GM23248 (cell line): ENCODE results near the gene ZNF346. TPM values are rescaled to one million over a fixed set of nuclear protein-coding genes. Genes with fewer than 3 reads are reported as not detected.

ENCODE experiments used
- DNase-seq: peaks from one replicate; pipeline ENCODE4 v3.0.0-alpha.2; 2015
- H2AFZ ChIP-seq: fragments of 200-600 bp; sonication (generic); 2 replicates; pipeline ENCODE4 v1.6.1; 2016; ENCODE audit warnings: antibody characterized with exemption
- H3F3A ChIP-seq: fragments of 200-600 bp; sonication (generic); 2 replicates; pipeline ENCODE4 v1.6.1; 2016; ENCODE audit warnings: mild to moderate bottlenecking, antibody characterized with exemption, mixed run types; ENCODE audit not compliant: insufficient read depth
- H3K27ac ChIP-seq: fragments of 200-600 bp; sonication (generic); 2 replicates; pipeline ENCODE4 v1.5.1; 2016; ENCODE audit warnings: mild to moderate bottlenecking
- H3K27me3 ChIP-seq: fragments of 200-600 bp; sonication (generic); replicated peaks from 2 replicates; pipeline ENCODE4 v1.6.1; 2016; ENCODE audit warnings: mild to moderate bottlenecking; ENCODE audit not compliant: insufficient read depth
- H3K36me3 ChIP-seq: fragments of 200-600 bp; sonication (generic); 2 replicates; pipeline ENCODE4 v1.6.1; 2016; ENCODE audit warnings: low read depth, mild to moderate bottlenecking
- H3K4me1 ChIP-seq: fragments of 200-600 bp; sonication (generic); 2 replicates; pipeline ENCODE4 v1.6.1; 2016; ENCODE audit warnings: mild to moderate bottlenecking; ENCODE audit not compliant: insufficient read depth
- H3K4me2 ChIP-seq: fragments of 200-600 bp; sonication (generic); one replicate; pipeline ENCODE4 v1.6.1; 2016; ENCODE audit warnings: mild to moderate bottlenecking; ENCODE audit not compliant: unreplicated experiment
- H3K4me3 ChIP-seq: fragments of 200-600 bp; sonication (generic); 2 replicates; pipeline ENCODE4 v1.5.1; 2016; ENCODE audit warnings: mild to moderate bottlenecking
- H3K79me2 ChIP-seq: fragments of 200-600 bp; sonication (generic); 2 replicates; pipeline ENCODE4 v1.6.1; 2016; ENCODE audit warnings: mild to moderate bottlenecking; ENCODE audit not compliant: insufficient read depth
- H3K9ac ChIP-seq: fragments of 200-600 bp; sonication (generic); 2 replicates; pipeline ENCODE4 v1.6.1; 2016; ENCODE audit warnings: mild to moderate bottlenecking
- H3K9me2 ChIP-seq: fragments of 200-600 bp; sonication (generic); 2 replicates; pipeline ENCODE4 v1.6.1; 2016; ENCODE audit warnings: mixed run types, mild to moderate bottlenecking, moderate library complexity; ENCODE audit not compliant: insufficient read depth
- H3K9me3 ChIP-seq: fragments of 200-600 bp; sonication (generic); one replicate; pipeline ENCODE4 v1.6.1; 2017; ENCODE audit warnings: low read depth
- H4K20me1 ChIP-seq: fragments of 200-600 bp; sonication (generic); 2 replicates; pipeline ENCODE4 v1.6.0; 2016; ENCODE audit not compliant: insufficient read depth
- EZH2 ChIP-seq: fragments of 200-600 bp; sonication (generic); IDR thresholded peaks from 2 replicates; pipeline ENCODE4 v1.6.1; 2018; ENCODE audit warnings: antibody characterized with exemption, mild to moderate bottlenecking; ENCODE audit not compliant: insufficient read depth, poor library complexity, severe bottlenecking
- EZH2phosphoT487 ChIP-seq: fragments of 200-600 bp; sonication (generic); IDR thresholded peaks from 2 replicates; pipeline ENCODE4 v1.6.1; 2018; ENCODE audit warnings: antibody characterized with exemption, moderate library complexity, mild to moderate bottlenecking, low read depth; ENCODE audit not compliant: insufficient read depth
- WGBS, 2 experiments: methylation state at CpG; one replicate each; pipeline ENCODE4 v1.1.6; 2015 to 2017; ENCODE audit warnings: low lambda C conversion rate in 2 of 2, low coverage in 1 of 2; ENCODE audit errors: missing lambda C conversion rate in 2 of 2; 5-methylcytosine and 5-hydroxymethylcytosine counted together
- in situ Hi-C: fragments of 300-500 bp; cut with MboI; formaldehyde crosslinking; loops from 2 replicates; pipeline ENCODE4 v1.15.0; 2020
- polyA plus RNA-seq: library from polyadenylated mRNA; unstranded; fragments of >200 nt; fragmentation: Nextera tagmentation; extraction: Ambion mirVana; gene quantifications from 2 replicates; pipeline ENCODE4 v1.2.1, GENCODE V29; 2016
- total RNA-seq: library from RNA; depleted of rRNA; stranded (reverse); fragments of >200 nt; shearing (Covaris generic); gene quantifications from 2 replicates; pipeline ENCODE4 v1.2.3, GENCODE V29; 2014

Gene ZNF346
- total and polyA plus RNA-seq, 2 experiments from 2014 or later = 13.5 to 14.8 TPM

GRCh38 chr5:177123789-177124485 lies 101.4 kb downstream of the ZNF346 start:
- H3K9me2 ChIP-seq = no peaks in the 10 kb centered on the region
- 89 to 91% methylated on average over 15 of the region's 15 CpGs for WGBS, 2 experiments

DNA sequence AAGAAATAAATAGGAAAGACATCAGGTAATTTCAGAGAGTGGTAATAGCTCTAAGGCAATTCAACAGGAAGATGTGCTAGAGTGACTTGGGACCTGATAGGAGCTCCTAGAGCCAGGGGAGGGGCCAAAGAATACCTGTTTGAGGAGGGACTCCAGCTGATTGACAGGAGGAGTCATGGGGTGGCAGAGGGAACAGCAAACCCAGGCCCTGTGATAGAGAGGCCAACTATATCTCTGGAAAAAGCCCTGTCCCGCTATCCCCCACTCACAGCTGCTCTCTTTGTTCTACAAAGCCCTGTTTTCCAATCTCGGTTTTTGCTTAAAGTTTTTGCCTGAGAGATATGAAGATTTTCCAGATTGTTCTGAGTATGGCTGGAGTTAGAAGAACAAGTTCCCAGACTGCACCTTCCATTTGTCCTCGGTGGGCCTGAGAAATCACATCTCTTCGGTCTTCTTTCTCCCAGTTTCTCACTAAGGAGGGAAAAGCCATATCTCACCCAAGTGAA lies 102.0 kb downstream of the ZNF346 start:
- H3K9ac ChIP-seq = no peak overlapping the region
- H3K9me3 ChIP-seq = no peaks in the 10 kb centered on the region
- in situ Hi-C loops = no loop called here
- WGBS, 2 experiments = 66 to 68% methylated on average over 4 of the region's 4 CpGs
- no peaks in the 10 kb centered on the region for H3K36me3 ChIP-seq
- 0 out of 2 replicates have a peak, but pooled peaks cover 6% of the 10 kb centered on the region for H3F3A ChIP-seq
- no peak for DNase-seq
- H3K27ac ChIP-seq = no peak overlapping the region
- H3K79me2 ChIP-seq = no peaks in the 10 kb centered on the region
- no peak overlapping the region for H3K4me2 ChIP-seq
- no peak overlapping the region for H3K4me3 ChIP-seq
- no peaks in the 10 kb centered on the region for H3K9me2 ChIP-seq
- no peak overlapping the region for H2AFZ ChIP-seq
- no peaks in the 10 kb centered on the region for H4K20me1 ChIP-seq
- H3K27me3 ChIP-seq = no peaks in the 10 kb centered on the region
- TF ChIP-seq EZH2phosphoT487 = no peak
- no peak for TF ChIP-seq EZH2
- H3K4me1 ChIP-seq = no peaks in the 10 kb centered on the region

More at GRCh38 chr5:177123789-177124485, 101.4 kb downstream of the ZNF346 start:
- Histone ChIP-seq H3K4me1 (no peaks in the 10 kb centered on the region), H3K36me3 (no peaks in the 10 kb centered on the region), H3K4me2 (no peak overlapping the region), H4K20me1 (no peaks in the 10 kb centered on the region), H3K9me3 (no peaks in the 10 kb centered on the region), H3K9ac (no peak overlapping the region), H2AFZ (no peak overlapping the region), H3K4me3 (no peak overlapping the region), H3F3A (0 out of 2 replicates have a peak, but pooled peaks cover 2% of the 10 kb centered on the region), H3K27me3 (no peaks in the 10 kb centered on the region), H3K79me2 (no peaks in the 10 kb centered on the region), H3K27ac (no peak overlapping the region)
- TF ChIP-seq EZH2 = no peak
- no peak for TF ChIP-seq EZH2phosphoT487
- in situ Hi-C loops = no loop called here
- no peak for DNase-seq

DNA sequence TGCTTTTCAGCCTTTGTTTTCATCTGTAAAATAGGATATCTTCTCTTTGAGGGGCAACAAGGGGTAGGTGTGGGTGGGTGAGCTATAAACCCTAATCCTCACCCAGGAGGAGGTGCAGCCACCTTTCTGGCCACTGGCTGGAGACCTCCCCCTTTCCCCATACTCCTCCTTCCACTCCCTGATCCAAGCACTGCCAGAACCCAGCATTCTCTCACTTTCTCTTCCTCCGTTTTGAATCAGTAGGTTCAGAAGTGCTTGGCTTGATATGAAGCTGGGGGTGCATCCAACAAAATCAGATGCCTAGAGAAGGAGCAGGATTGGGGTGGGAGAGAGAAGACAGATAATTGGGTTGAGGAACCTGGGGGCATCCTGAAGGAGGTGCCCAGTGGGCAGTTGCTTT lies 104.3 kb downstream of the ZNF346 start:
- no peak overlapping the region for H2AFZ ChIP-seq
- no peaks in the 10 kb centered on the region for H3K79me2 ChIP-seq
- H3K9ac ChIP-seq = no peak overlapping the region
- in situ Hi-C loops = no loop called here
- no peak overlapping the region for H3K4me2 ChIP-seq
- H3F3A ChIP-seq = peaks cover 26% of the 10 kb centered on the region; the same call in 1 of the 2 replicates
- H4K20me1 ChIP-seq = no peaks in the 10 kb centered on the region
- H3K27me3 ChIP-seq = no peaks in the 10 kb centered on the region
- no peak for DNase-seq
- 72 to 75% methylated on average over 1 of the region's 1 CpG for WGBS, 2 experiments
- no peak overlapping the region for H3K4me3 ChIP-seq
- peaks cover 8% of the 10 kb centered on the region for H3K4me1 ChIP-seq
- no peaks in the 10 kb centered on the region for H3K9me2 ChIP-seq
- no peak overlapping the region for H3K27ac ChIP-seq
- no peak for TF ChIP-seq EZH2
- TF ChIP-seq EZH2phosphoT487 = no peak
- H3K36me3 ChIP-seq = no peaks in the 10 kb centered on the region
- no peaks in the 10 kb centered on the region for H3K9me3 ChIP-seq

- no peak overlapping the region for H3K4me3 ChIP-seq
- H3K9ac ChIP-seq = no peak overlapping the region
- H2AFZ ChIP-seq = peak overlapping the region; percentile 72; the same call in 1 of the 2 replicates
- peaks cover 8% of the 10 kb centered on the region for H3K4me1 ChIP-seq
- no peaks in the 10 kb centered on the region for H3K9me3 ChIP-seq
- DNase-seq = peak; percentile 26
- no peaks in the 10 kb centered on the region for H3K27me3 ChIP-seq
- no peaks in the 10 kb centered on the region for H4K20me1 ChIP-seq
- H3K79me2 ChIP-seq = no peaks in the 10 kb centered on the region
- no peak for TF ChIP-seq EZH2phosphoT487
- no peak for TF ChIP-seq EZH2
- H3F3A ChIP-seq = peaks cover 26% of the 10 kb centered on the region; the same call in 1 of the 2 replicates
- WGBS, 2 experiments = 98 to 100% methylated on average over 4 of the region's 4 CpGs
- in situ Hi-C loops = no loop called here
- H3K9me2 ChIP-seq = no peaks in the 10 kb centered on the region
- no peaks in the 10 kb centered on the region for H3K36me3 ChIP-seq
- no peak overlapping the region for H3K27ac ChIP-seq
- H3K4me2 ChIP-seq = no peak overlapping the region
Measured at GRCh38 chr5:177128551-177128981, 106.1 kb downstream of the ZNF346 start.
